Kidney (tissue), 14 donors: ENCODE measurements around the gene TAF10. TPM values are rescaled to one million over a fixed set of nuclear protein-coding genes. Genes with fewer than 3 reads are reported as not detected.

Experiments
- DNase-seq, 5 donors: peaks; one replicate each; pipeline ENCODE4 v3.0.0-alpha.2; 2013 to 2020
- FAIRE-seq: peaks from 2 replicates; lab custom pipeline; 2012; peaks lifted over from hg19 to GRCh38; lab: Jason Lieb, UNC
- H3K27ac ChIP-seq, 2 donors: one replicate each; pipeline ENCODE4 v1.7.0; 2013; ENCODE audit warnings: low read depth in 2 of 2, low read length in 2 of 2, inconsistent platforms in 1 of 2
- H3K27me3 ChIP-seq: one replicate; pipeline ENCODE4 v1.7.1; 2013; ENCODE audit warnings: low read length, inconsistent platforms; ENCODE audit not compliant: control insufficient read depth, insufficient read depth
- H3K36me3 ChIP-seq, 3 donors: one replicate each; pipeline versions ENCODE4 v1.7.0 to v1.7.1; 2013; ENCODE audit warnings: low read length in 3 of 3, control low read depth in 1 of 3, inconsistent platforms in 1 of 3; ENCODE audit not compliant: insufficient read depth in 3 of 3, control insufficient read depth in 2 of 3
- H3K4me1 ChIP-seq, 3 donors: one replicate each; pipeline versions ENCODE4 v1.7.0 to v1.7.1; 2013; ENCODE audit warnings: low read length in 3 of 3, inconsistent platforms in 1 of 3, low read depth in 1 of 3; ENCODE audit not compliant: control insufficient read depth in 2 of 3, insufficient read depth in 2 of 3
- H3K4me3 ChIP-seq, 3 donors: one replicate each; pipeline versions ENCODE4 v1.7.0 to v1.8.1; 2013; ENCODE audit warnings: low read length in 3 of 3, control low read depth in 1 of 3, inconsistent platforms in 1 of 3
- H3K9ac ChIP-seq, 3 donors: one replicate each; pipeline versions ENCODE4 v1.7.0 to v1.7.1; 2013; ENCODE audit warnings: low read length in 3 of 3, control low read depth in 1 of 3, inconsistent platforms in 1 of 3
- H3K9me3 ChIP-seq, 3 donors: one replicate each; pipeline versions ENCODE4 v1.7.0 to v1.7.1; 2013; ENCODE audit warnings: low read length in 3 of 3, control low read depth in 1 of 3, inconsistent platforms in 1 of 3; ENCODE audit not compliant: control insufficient read depth in 2 of 3, insufficient read depth in 1 of 3
- intact Hi-C: fragments of 100-400 bp; cut with DNase I; formaldehyde crosslinking; loops from one replicate; pipeline ENCODE4 v1.11.1; 2022
- polyA plus RNA-seq: library from polyadenylated mRNA; stranded (reverse); fragments of 350-450 nt; fragmentation: Illumina TruSeq; extraction: RNeasy Lipid Tissue Mini Kit (QIAGEN cat#74804); gene quantifications from one replicate; pipeline ENCODE4 v1.2.3, GENCODE V29; 2014; ENCODE audit warnings: low read depth, low replicate concordance; ENCODE audit not compliant: insufficient read depth
- total RNA-seq: library from RNA; stranded (reverse); fragmentation: NEBNext Ultra II Directional; extraction: Animal tissue kit (Norgen Biotek cat#: 25700); gene quantifications from one replicate; pipeline ENCODE4 v1.2.1, GENCODE V29; 2021
- TF ChIP-seq, protein P1 (sequence below): IDR thresholded peaks from 3 replicates; pipeline ENCODE4 v1.5.1; 2012; ENCODE audit warnings: mild to moderate bottlenecking, moderate library complexity, borderline replicate concordance; ENCODE audit not compliant: insufficient read depth; ENCODE audit errors: extremely low read depth
- donor health status: control.
- donor health status: control.
- donor health status: control.
- donor health status: control.
- donor health status: control.
- donor health status: DM: yes; HTN: yes; CAD: no.
- donor health status: Normal renal cell carcinoma (clear cell type).

Gene TAF10
- total and polyA plus RNA-seq, 2 donors from 2014 or later: 136 to 250 TPM

DNA sequence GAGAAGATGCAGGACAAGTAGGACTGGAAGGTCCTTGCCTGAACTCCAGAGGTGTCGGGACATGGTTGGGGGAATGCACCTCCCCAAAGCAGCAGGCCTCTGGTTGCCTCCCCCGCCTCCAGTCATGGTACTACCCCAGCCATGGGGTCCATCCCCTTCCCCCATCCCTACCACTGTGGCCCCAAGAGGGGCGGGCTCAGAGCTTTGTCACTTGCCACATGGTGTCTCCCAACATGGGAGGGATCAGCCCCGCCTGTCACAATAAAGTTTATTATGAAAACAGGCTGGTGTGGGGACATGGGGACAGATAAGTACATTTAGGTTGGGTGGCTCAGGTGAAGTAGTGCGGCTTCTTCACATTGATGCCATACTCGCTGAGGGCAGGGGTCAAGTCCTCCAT, 1.4 kb downstream of the TAF10 start:
- Histone ChIP-seq H3K27me3 (no peaks in the 10 kb centered on the region), H3K4me1 (peaks cover 3 to 31% (median 31%) of the 10 kb centered on the region in 3 donors), H3K36me3 (peaks cover 24 to 50% (median 30%) of the 10 kb centered on the region in 3 donors), H3K9ac (no peak overlapping the region), H3K4me3 (no peak overlapping the region), H3K27ac (no peak overlapping the region), H3K9me3 (no peaks in the 10 kb centered on the region)
- intact Hi-C loops: no loop called here
- DNase-seq (peak in 2 of 5 donors; percentile 58 to 60), FAIRE-seq (no peak)
- TF ChIP-seq, protein P1, sequence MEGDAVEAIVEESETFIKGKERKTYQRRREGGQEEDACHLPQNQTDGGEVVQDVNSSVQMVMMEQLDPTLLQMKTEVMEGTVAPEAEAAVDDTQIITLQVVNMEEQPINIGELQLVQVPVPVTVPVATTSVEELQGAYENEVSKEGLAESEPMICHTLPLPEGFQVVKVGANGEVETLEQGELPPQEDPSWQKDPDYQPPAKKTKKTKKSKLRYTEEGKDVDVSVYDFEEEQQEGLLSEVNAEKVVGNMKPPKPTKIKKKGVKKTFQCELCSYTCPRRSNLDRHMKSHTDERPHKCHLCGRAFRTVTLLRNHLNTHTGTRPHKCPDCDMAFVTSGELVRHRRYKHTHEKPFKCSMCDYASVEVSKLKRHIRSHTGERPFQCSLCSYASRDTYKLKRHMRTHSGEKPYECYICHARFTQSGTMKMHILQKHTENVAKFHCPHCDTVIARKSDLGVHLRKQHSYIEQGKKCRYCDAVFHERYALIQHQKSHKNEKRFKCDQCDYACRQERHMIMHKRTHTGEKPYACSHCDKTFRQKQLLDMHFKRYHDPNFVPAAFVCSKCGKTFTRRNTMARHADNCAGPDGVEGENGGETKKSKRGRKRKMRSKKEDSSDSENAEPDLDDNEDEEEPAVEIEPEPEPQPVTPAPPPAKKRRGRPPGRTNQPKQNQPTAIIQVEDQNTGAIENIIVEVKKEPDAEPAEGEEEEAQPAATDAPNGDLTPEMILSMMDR: no peak

DNA sequence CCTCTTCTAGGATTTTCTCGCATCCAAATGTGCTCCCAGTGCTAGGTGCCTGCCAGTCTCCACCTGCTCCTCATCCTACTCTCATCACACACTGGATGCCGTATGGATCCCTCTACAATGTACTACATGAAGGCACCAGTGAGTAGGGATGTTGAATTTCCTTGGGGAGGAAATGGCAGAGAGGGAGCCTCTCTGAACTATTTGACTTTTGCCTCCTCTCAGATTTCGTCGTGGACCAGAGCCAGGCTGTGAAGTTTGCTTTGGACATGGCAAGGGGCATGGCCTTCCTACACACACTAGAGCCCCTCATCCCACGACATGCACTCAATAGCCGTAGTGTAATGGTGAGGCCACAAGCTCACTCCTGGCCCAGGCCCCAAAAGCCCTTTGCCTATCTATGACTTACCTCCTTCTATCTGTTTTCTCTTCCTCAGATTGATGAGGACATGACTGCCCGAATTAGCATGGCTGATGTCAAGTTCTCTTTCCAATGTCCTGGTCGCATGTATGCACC, 2.5 kb downstream of the TAF10 start:
- H3K36me3 ChIP-seq: peaks cover 20 to 39% (median 27%) of the 10 kb centered on the region in 3 donors
- peaks cover 5 to 41% (median 31%) of the 10 kb centered on the region in 3 donors for H3K4me1 ChIP-seq
- TF ChIP-seq, protein P1: no peak
- peak in 2 of 5 donors; percentile 5 to 24 for DNase-seq
- peak overlapping the region in 1 of 2 donors; percentile 5 for H3K27ac ChIP-seq
- intact Hi-C loops: no loop called here
- no peak for FAIRE-seq
- no peak overlapping the region for H3K4me3 ChIP-seq
- H3K9ac ChIP-seq: no peak overlapping the region
- no peaks in the 10 kb centered on the region for H3K27me3 ChIP-seq
- H3K9me3 ChIP-seq: no peaks in the 10 kb centered on the region

DNA sequence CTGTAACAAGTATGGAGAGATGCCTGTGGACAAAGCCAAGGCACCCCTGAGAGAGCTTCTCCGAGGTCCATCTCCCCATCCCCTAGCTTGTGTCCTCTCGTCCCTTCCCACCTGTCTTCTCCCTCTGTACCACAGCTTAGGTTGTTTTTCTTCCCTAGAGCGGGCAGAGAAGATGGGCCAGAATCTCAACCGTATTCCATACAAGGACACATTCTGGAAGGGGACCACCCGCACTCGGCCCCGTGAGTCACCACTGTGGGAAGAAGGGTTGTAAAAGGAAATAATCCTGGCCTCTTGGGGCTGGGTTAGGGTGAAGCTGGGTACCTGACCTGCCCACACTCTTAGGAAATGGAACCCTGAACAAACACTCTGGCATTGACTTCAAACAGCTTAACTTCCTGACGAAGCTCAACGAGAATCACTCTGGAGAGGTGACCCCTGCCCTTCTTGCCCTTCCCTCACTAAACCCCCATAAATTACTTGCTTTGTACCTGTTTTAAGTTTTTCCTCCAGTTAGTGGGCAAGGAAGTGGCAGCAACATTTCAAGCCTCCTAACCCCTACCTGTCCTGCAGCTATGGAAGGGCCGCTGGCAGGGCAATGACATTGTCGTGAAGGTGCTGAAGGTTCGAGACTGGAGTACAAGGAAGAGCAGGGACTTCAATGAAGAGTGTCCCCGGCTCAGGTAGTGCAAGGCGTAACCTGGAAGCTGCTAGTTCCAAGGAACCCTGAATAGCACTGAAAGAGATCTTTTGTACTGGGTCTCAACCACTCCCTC, 3.1 kb downstream of the TAF10 start:
- FAIRE-seq: no peak
- Histone ChIP-seq H3K36me3 (peaks cover 20 to 37% (median 27%) of the 10 kb centered on the region in 3 donors), H3K4me1 (peaks cover 5 to 44% (median 31%) of the 10 kb centered on the region in 3 donors), H3K9ac (no peak overlapping the region), H3K4me3 (no peak overlapping the region), H3K9me3 (no peaks in the 10 kb centered on the region), H3K27ac (peak overlapping the region in 1 of 2 donors; percentile 16), H3K27me3 (no peaks in the 10 kb centered on the region)
- intact Hi-C loops: no loop called here
- peak in 3 of 5 donors; percentile 8 to 49 (median 40) for DNase-seq
- TF ChIP-seq, protein P1: no peak
